Thyroid gland (tissue), 4 donors: ENCODE measurements around the gene FAM241A. TPM values are rescaled to one million over a fixed set of nuclear protein-coding genes. Genes with fewer than 3 reads are reported as not detected.

Experiments
- DNase-seq, 2 donors: peaks; one replicate each; pipeline ENCODE4 v3.0.0-alpha.2; 2019
- H3K27ac ChIP-seq, 3 donors: fragments of 200-600 bp; sonication (generic); 1 replicate in 2 of 3; 2 replicates in 1 of 3; pipeline ENCODE4 v1.5.1; 2016 to 2019; ENCODE audit warnings: mild to moderate bottlenecking in 1 of 3, moderate library complexity in 1 of 3
- H3K27me3 ChIP-seq: fragments of 200-600 bp; sonication (generic); one replicate; pipeline ENCODE4 v1.5.1; 2019
- H3K36me3 ChIP-seq, 2 donors: fragments of 200-600 bp; sonication (generic); one replicate each; pipeline ENCODE4 v1.5.1; 2016 to 2019
- H3K4me1 ChIP-seq, 2 donors: fragments of 200-600 bp; sonication (generic); one replicate each; pipeline ENCODE4 v1.5.1; 2017 to 2019
- H3K4me3 ChIP-seq, 3 donors: fragments of 200-600 bp; sonication (generic); replicated peaks in 1 of 3; 1 replicate in 2 of 3; 2 replicates in 1 of 3; pipeline ENCODE4 v1.5.1; 2016; ENCODE audit warnings: mild to moderate bottlenecking in 1 of 3
- H3K9me3 ChIP-seq: fragments of 200-600 bp; sonication (generic); one replicate; pipeline ENCODE4 v1.5.1; 2017
- CTCF ChIP-seq, 6 experiments: fragments of 200-600 bp in 3 of 6; fragments of 450-650 bp in 3 of 6; sonication (generic) in 3 of 6; IDR thresholded peaks; one replicate each; pipeline ENCODE4 v1.5.1; 2016 to 2019; ENCODE audit warnings: antibody characterized with exemption in 6 of 6, mild to moderate bottlenecking in 2 of 6, inconsistent platforms in 1 of 6, moderate library complexity in 1 of 6
- POLR2A ChIP-seq, 2 donors: fragments of 450-650 bp; IDR thresholded peaks; one replicate each; pipeline ENCODE4 v1.6.1; 2017; ENCODE audit warnings: antibody characterized with exemption in 2 of 2, mild to moderate bottlenecking in 2 of 2, moderate library complexity in 1 of 2
- WGBS, 2 donors: methylation state at CpG; one replicate each; pipeline ENCODE4 v1.1.5; 2017; 5-methylcytosine and 5-hydroxymethylcytosine counted together
- intact Hi-C: fragments of 100-400 bp; cut with DNase I; formaldehyde crosslinking; loops from one replicate; pipeline ENCODE4 v1.15.1; 2023
- total RNA-seq, 4 donors: library from RNA; depleted of rRNA; stranded (reverse); fragments of >200 nt; gene quantifications; one replicate each; pipeline ENCODE4 v1.2.3, GENCODE V29; 2016

The FAM241A gene
- total RNA-seq, 4 donors from 2014 or later, result 3.4 to 9.9 (median 5.8) TPM

GRCh38 chr4:112222219-112222955 is 77.1 kb downstream of the FAM241A start:
- TF ChIP-seq POLR2A (IDR thresholded peaks at IDR 0.05), result no peak
- TF ChIP-seq CTCF (IDR thresholded peaks at IDR 0.05), result no peak
- no peak overlapping the region for H3K4me3 ChIP-seq
- H3K27me3 ChIP-seq, result no peaks in the 10 kb centered on the region
- 89 to 91% methylated on average over 20 to 37 of the region's 43 CpGs for WGBS, 2 donors
- no peak for DNase-seq
- intact Hi-C loops, result no loop called here
- no peaks in the 10 kb centered on the region for H3K36me3 ChIP-seq
- H3K9me3 ChIP-seq, result no peaks in the 10 kb centered on the region
- H3K4me1 ChIP-seq, result no peaks in the 10 kb centered on the region
- H3K27ac ChIP-seq, result no peak overlapping the region

- TF ChIP-seq CTCF (IDR thresholded peaks at IDR 0.05) (no peak), POLR2A (IDR thresholded peaks at IDR 0.05) (no peak)
- Histone ChIP-seq H3K27ac (no peak overlapping the region), H3K9me3 (no peaks in the 10 kb centered on the region), H3K36me3 (no peaks in the 10 kb centered on the region), H3K4me1 (no peaks in the 10 kb centered on the region), H3K4me3 (no peak overlapping the region), H3K27me3 (no peaks in the 10 kb centered on the region)
- 47 to 50% methylated on average over 4 of the region's 4 CpGs for WGBS, 2 donors
- DNase-seq, result no peak
- intact Hi-C loops, result no loop called here
Observed at GRCh38 chr4:112225157-112225556, 79.9 kb downstream of the FAM241A start.

- Histone ChIP-seq H3K36me3 (no peaks in the 10 kb centered on the region), H3K9me3 (no peaks in the 10 kb centered on the region), H3K4me1 (peaks cover 5 to 11% of the 10 kb centered on the region in 2 donors), H3K27ac (peak overlapping the region; percentile 90 to 98 (median 95)), H3K4me3 (peak overlapping the region; percentile 51 to 97 (median 91)), H3K27me3 (no peaks in the 10 kb centered on the region)
- TF ChIP-seq CTCF (IDR thresholded peaks at IDR 0.05), result no peak
- DNase-seq, result peak; percentile 97 to 98
- WGBS, 2 donors, result 1 to 3% methylated on average over 24 to 32 of the region's 52 CpGs
- intact Hi-C loops, result loop anchor here (5.0 kb wide), 1 partner anchor 134 kb away; no protein-coding TSS in a partner anchor
Observed at GRCh38 chr4:112230879-112231778, 85.9 kb downstream of the FAM241A start.

GRCh38 chr4:112231779-112232713 is 86.8 kb downstream of the FAM241A start, which contains the start of gene AP1AR:
AP1AR (plus strand) TSS chr4:112231787; CDS start chr4:112232092, 305 bp downstream.
- intact Hi-C loops, result loop anchor here (5.0 kb wide), 1 partner anchor 135 kb away; no protein-coding TSS in a partner anchor
- H3K4me1 ChIP-seq, result peaks cover 5 to 11% of the 10 kb centered on the region in 2 donors
- no peaks in the 10 kb centered on the region for H3K27me3 ChIP-seq

More at GRCh38 chr4:112231779-112232713, 86.8 kb downstream of the FAM241A start, which contains the start of gene AP1AR:
- H3K9me3 ChIP-seq, result no peaks in the 10 kb centered on the region
- WGBS, 2 donors, result 0 to 1% methylated on average over 22 to 26 of the region's 70 CpGs
- no peaks in the 10 kb centered on the region for H3K36me3 ChIP-seq
- peak within 1 kb of the TSS; percentile 90 to 98 (median 95) for H3K27ac ChIP-seq
- TF ChIP-seq POLR2A (IDR thresholded peaks at IDR 0.05) (peak in 1 of 2 donors; percentile 94), CTCF (IDR thresholded peaks at IDR 0.05) (peak in 4 of 6 experiments; percentile 19 to 34 (median 28))
- DNase-seq, result peak; percentile 81 to 82
- peak within 1 kb of the TSS; percentile 91 to 97 (median 92) for H3K4me3 ChIP-seq
